Measurements from ENCODE around the gene DIS3L2. TPM values are rescaled to one million over a fixed set of nuclear protein-coding genes. Genes with fewer than 3 reads are reported as not detected.

The DIS3L2 gene
- total RNA-seq, 1 donor = 39.0 TPM

- no peak for DNase-seq (ENCODE audit: low read depth in 2 of 3, low spot score in 2 of 3)
Measured at GRCh38 chr2:232049350-232049749, 87.8 kb downstream of the DIS3L2 start.

DNA sequence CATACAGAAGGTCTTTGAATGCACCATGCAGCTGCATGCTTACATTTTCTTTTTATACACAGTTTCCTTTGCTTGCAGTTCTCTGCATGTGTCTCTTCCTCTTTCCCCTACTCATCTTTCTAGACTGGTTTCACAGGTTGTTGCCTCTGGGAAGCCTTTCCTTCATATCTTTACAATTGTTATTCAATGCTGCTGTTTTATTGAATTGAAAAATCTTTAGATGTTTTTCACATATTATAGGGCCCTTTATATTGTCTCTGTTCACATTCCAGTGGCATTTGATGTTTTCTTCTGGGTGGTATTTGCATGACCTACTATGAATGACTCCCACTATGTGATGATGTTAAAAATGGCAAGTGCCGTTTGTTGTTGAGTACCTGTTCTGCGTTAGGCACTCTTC, 91.1 kb downstream of the DIS3L2 start:
- DNase-seq (ENCODE audit: low read depth in 2 of 3, low spot score in 2 of 3) = no peak

DNA sequence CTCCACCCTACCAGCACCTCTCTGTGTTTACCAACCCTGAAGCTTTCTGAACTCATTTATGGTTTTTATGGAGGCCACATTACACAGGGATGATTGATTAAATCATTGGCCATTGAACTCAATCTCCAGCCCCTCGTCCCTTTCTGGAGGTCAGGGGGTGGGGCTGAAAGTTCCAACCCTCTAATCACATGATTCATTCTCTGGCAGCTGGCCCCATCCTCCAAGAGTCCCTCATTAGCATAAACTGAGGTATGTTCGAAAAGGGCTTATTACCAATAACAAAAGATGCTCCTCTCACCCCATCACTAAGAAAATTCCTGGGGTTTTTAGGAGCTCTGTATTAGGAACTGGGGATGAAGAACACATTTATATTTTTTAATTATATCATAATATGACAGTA, 92.3 kb downstream of the DIS3L2 start:
- no peak for DNase-seq (ENCODE audit: low read depth in 2 of 3, low spot score in 2 of 3)

DNA sequence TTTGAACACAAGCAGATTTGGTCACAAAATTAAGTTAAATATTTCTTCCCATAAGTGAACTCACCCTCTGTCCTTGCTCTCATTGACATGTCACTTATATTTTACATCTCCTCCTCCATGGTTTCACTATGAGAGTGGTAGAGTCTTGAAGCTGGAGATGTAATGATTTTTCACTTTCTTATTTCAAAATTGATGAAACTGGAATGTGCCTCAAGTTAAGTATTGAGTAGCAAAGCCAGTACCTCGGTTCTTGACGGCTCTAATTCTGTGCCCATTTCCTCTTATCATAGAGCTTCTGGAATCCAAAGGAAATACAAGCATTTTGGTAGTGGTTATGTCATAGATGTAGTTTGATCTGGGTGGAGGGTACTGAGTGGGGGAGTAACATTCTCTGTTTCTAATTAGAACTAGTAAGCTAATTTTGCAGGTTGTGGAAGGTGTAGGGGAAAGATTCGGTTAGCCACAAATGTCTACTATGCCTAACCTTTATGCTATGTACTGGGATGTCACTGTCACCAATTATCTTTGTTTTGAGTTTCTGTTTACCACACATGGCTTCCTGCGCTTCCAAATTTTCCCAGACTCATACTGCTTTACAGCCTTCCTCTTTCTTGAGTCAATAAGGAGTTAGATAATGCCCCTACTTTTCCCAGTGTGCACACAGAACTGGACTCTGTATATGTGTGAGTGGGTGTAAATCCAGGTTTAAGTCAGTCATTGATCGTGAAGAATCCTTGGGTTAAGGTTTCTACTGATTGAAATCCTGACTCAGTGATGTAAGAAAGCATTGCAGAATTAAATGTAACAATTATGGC, 96.8 kb downstream of the DIS3L2 start:
- DNase-seq (ENCODE audit: low read depth in 2 of 3, low spot score in 2 of 3) = no peak

GRCh38 chr2:232058931-232059330, 97.4 kb downstream of the DIS3L2 start:
- DNase-seq (ENCODE audit: low read depth in 2 of 3, low spot score in 2 of 3) = no peak

DNA sequence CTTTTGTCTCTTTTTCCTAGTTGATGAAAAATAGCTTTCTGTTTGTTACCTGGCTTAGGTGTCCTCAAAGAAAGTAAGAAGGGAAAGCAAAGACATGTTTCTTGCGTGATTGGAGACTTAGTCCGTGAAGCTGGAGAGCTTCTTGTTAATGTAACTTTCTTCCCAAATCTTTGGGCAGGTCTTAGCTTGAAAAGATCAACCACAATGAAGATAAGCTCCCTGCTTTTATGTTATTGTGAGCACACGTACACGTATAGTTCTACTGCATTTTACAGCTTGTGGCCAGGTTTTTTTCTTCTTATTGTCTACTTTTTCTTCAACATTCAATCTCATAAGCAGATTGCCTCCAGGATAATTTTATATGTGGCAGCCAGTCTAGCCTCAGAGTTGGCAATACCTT, 99.8 kb downstream of the DIS3L2 start:
- DNase-seq (ENCODE audit: low read depth in 2 of 3, low spot score in 2 of 3) = no peak

- no peak for DNase-seq (ENCODE audit: low read depth in 2 of 3, low spot score in 2 of 3)
Measured at GRCh38 chr2:232073026-232073425, 111.5 kb downstream of the DIS3L2 start.

DNA sequence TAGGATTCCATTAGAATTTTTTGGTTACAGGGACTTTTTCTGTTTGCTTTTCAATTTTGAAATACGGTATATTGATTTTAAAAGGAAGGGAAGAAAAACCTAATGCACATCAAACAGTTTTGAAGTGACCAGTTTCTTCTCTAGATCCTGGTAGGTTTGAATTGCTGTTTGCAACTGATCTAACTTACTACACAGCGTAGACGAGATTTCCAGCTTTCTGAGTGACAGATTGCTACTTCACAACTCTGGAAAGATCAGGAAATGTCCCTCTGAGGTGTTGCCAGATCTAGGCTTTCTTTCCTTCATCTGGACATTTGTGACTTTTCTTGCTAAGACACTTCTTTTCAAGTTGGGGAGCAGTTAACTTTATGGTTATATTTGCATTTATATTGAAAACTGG, 112.2 kb downstream of the DIS3L2 start:
- no peak for DNase-seq (ENCODE audit: low read depth in 2 of 3, low spot score in 2 of 3)

DNA sequence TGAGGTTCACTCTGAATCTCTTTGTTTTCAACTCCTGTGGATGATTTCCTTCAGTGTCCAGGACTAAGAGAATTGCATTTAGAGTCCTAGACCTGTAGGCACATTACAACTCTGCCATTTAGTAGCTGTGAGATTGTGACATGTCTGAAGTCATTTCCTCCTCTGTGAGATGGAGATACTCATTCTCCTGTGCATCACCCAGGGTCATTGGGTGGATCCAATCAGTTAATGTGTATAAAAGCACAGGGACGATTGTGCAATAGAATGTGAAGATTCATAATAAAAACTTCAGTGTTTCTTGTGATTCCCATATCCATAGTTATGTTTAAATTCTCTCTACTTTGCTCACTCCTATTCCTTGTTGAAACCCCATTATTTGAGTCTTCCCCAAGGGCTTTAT, 113.6 kb downstream of the DIS3L2 start:
- DNase-seq (ENCODE audit: low read depth in 2 of 3, low spot score in 2 of 3) = no peak

GRCh38 chr2:232075859-232076258, 114.3 kb downstream of the DIS3L2 start:
- DNase-seq (ENCODE audit: low read depth in 2 of 3, low spot score in 2 of 3) = no peak

- DNase-seq (ENCODE audit: low read depth in 2 of 3, low spot score in 2 of 3) = no peak
Measured at GRCh38 chr2:232076272-232076671, 114.8 kb downstream of the DIS3L2 start.

DNA sequence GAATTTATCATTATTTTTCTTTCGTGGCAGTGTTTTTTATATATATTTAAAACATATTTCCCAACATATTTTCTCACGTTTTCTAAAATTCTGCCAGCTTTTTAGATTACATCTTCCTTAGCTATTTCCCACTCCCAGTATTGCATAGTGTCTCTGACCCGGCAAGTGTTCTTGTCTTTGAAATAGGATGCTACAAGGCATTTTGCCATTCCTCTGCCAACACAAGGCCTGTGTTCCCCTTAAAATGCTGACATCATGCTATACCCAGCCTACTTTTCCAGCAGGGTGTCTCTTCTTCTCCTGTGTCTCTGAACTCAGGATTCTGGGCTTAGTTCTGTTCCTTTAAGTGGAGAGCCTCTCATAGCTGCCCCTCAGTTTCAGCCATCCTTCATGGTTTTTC, 115.2 kb downstream of the DIS3L2 start:
- no peak for DNase-seq (ENCODE audit: low read depth in 2 of 3, low spot score in 2 of 3)

GRCh38 chr2:232085164-232085563, 123.7 kb downstream of the DIS3L2 start:
- no peak for DNase-seq (ENCODE audit: low read depth in 2 of 3, low spot score in 2 of 3)

DNA sequence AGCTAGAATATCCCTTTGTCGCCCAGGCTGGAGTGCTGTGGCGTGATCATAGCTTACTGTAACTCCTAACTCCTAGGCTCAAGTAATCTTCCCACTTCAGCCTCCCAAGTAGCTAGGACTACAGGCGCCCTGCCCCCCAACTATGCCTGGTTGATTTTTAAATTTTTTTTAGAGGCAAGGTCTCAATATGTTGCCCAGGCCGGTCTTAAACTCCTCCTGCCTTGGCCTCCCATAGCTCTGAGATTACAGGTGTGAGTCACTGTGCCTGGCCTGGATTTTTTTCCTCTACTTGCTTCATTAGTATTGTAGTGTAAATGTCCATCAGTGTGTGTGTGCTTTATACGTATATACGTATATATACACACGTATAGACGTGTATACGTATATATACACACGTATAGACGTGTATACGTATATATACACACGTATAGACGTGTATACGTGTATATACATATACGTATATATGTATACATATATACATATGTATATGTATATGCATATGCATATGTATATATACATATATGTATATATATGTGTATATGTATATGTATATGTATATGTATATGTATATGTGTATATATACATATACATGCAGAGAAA, 124.4 kb downstream of the DIS3L2 start:
- no peak for DNase-seq (ENCODE audit: low read depth in 2 of 3, low spot score in 2 of 3)

DNA sequence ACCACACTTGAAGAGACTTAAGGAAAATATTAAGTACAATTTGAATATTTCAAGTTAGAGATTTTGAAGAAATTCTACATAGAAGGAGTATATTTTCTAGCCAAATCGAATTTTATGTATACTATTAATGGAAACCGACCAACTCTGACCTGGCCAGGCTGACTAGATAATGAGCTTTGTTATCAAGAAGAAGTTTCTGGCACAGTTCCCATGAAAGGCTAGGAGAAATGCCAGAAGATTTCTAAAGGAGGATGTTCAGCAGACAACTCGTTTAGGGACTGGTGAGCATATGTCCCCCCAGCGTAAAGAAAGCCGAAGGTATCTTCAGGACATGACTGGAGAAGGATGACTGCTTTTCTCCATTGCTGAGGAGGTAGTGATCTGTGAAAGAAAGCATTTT, 127.3 kb downstream of the DIS3L2 start:
- no peak for DNase-seq (ENCODE audit: low read depth in 2 of 3, low spot score in 2 of 3)

- DNase-seq (ENCODE audit: low read depth in 2 of 3, low spot score in 2 of 3) = no peak
Measured at GRCh38 chr2:232094201-232094600, 132.7 kb downstream of the DIS3L2 start.

GRCh38 chr2:232094883-232095282, 133.4 kb downstream of the DIS3L2 start:
- DNase-seq (ENCODE audit: low read depth in 2 of 3, low spot score in 2 of 3) = no peak

- DNase-seq (ENCODE audit: low read depth in 2 of 3, low spot score in 2 of 3) = no peak
Measured at GRCh38 chr2:232097260-232097659, 135.7 kb downstream of the DIS3L2 start.

DNA sequence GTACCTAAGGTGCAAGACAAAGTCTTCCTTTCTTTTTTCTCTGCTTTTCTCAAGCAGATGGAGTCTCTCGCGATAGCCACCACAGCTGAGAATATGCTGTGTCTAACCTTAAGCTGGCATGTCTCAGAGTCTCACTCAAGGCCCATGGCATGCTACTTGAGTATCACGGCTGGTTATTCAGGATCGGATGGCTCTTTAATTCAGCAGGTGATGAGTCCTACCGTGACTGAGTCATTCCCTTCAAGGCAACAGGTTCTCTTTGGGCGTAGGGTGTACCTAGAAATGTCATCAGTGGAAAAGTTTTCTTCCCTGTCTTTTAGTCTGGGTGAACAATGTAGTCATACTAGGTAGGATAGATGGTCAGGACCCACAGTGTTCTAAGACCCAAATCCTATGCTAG, 136.2 kb downstream of the DIS3L2 start:
- no peak for DNase-seq (ENCODE audit: low read depth in 2 of 3, low spot score in 2 of 3)

GRCh38 chr2:232102380-232102779, 140.9 kb downstream of the DIS3L2 start:
- no peak for DNase-seq (ENCODE audit: low read depth in 2 of 3, low spot score in 2 of 3)

DNA sequence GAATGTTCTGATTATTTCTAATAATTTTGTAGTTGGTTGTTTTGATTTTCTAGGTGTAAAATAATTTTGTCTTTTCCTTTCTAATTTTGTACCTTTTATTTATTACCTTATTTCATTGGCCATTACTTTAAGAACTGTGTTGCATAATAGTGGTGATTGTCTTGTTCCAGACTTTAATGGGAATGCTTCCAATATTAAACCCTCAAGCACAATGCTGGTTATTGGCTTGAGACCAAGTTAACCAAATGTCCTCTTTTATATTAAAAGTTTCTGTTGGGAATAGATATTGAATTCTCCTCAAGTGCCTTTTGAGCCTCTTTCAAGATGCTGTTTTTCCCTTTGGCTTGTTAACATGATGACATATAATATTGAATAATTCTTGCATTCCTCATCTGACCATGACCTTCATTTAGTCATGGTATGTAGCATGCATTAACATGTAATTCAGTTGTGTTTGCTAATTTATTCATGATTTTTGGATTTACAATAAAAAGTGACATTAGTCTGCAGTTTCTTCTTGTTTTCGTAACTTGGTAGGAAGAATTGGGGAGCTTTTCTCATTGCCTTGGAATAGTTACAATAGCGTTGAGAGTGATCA, 141.7 kb downstream of the DIS3L2 start:
- no peak for DNase-seq (ENCODE audit: low read depth in 2 of 3, low spot score in 2 of 3)

- no peak for DNase-seq (ENCODE audit: low read depth in 2 of 3, low spot score in 2 of 3)
Measured at GRCh38 chr2:232104076-232104646, 142.6 kb downstream of the DIS3L2 start.
